Endothelial cell of umbilical vein (primary cell): ENCODE measurements around the gene ADRA2C. TPM values are rescaled to one million over a fixed set of nuclear protein-coding genes. Genes with fewer than 3 reads are reported as not detected.

Experiments used
- BruUV-seq: library from RNA; stranded (reverse); fragments of 400-500 nt; replicated peaks from 2 replicates; lab custom pipeline; 2021; lab: Mats Ljungman, UMichigan
- CTCF ChIA-PET: fragments of 300-600, 350-600 bp; sonication (Branson Sonifier 250); formaldehyde crosslinking; loops from one replicate; lab custom pipeline; 2021; ENCODE audit warnings: antibody characterized with exemption, inconsistent platforms; lab: Charles Lee
- POLR2A ChIA-PET: fragments of 300-600, 350-600 bp; sonication (Branson Sonifier 250); formaldehyde crosslinking; loops from one replicate; lab custom pipeline; 2021; ENCODE audit warnings: antibody characterized with exemption, inconsistent platforms; lab: Charles Lee
- DNase-seq: peaks from one replicate; pipeline ENCODE4 v3.0.0-alpha.2; 2011; ENCODE audit warnings: low read depth, low spot score
- FAIRE-seq: peaks from 2 replicates; lab custom pipeline; 2011; peaks lifted over from hg19 to GRCh38; lab: Jason Lieb, UNC
- H2AFZ ChIP-seq: 2 replicates; pipeline ENCODE4 v1.6.0; 2012; ENCODE audit warnings: low read depth, low read length, control low read depth, inconsistent platforms
- H3K27ac ChIP-seq: 2 replicates; pipeline ENCODE4 v1.5.1; 2011; ENCODE audit warnings: low read depth, mild to moderate bottlenecking, control low read depth, low read length, moderate library complexity; ENCODE audit not compliant: insufficient read depth
- H3K27me3 ChIP-seq, 2 experiments: 2 replicates each; pipeline versions ENCODE4 v1.6.0 to v1.6.1; 2011; ENCODE audit warnings: low read length in 2 of 2, mixed read lengths in 1 of 2; ENCODE audit not compliant: control insufficient read depth in 2 of 2, insufficient read depth in 2 of 2
- H3K36me3 ChIP-seq, 2 experiments: 2 replicates in 1 of 2; 3 replicates in 1 of 2; pipeline ENCODE4 v1.5.1; 2011; ENCODE audit warnings: low read length in 2 of 2, mild to moderate bottlenecking in 1 of 2, moderate library complexity in 1 of 2; ENCODE audit not compliant: control insufficient read depth in 2 of 2, insufficient read depth in 2 of 2; ENCODE audit errors: extremely low read depth in 1 of 2
- H3K4me1 ChIP-seq: 3 replicates; pipeline ENCODE4 v1.5.1; 2011; ENCODE audit warnings: mild to moderate bottlenecking, low read length; ENCODE audit not compliant: control insufficient read depth, insufficient read depth; ENCODE audit errors: extremely low read depth
- H3K4me2 ChIP-seq: 2 replicates; pipeline ENCODE4 v1.6.1; 2011; ENCODE audit warnings: low read length, control low read depth, mixed read lengths; ENCODE audit not compliant: insufficient read depth
- H3K4me3 ChIP-seq, 3 experiments: fragments of 200-600 bp in 1 of 3; sonication (generic), shearing (Covaris generic) in 1 of 3; replicated peaks in 1 of 3; 2 replicates each; pipeline ENCODE4 v1.5.1; 2011 to 2016; ENCODE audit warnings: control low read depth in 3 of 3, low read length in 3 of 3, mild to moderate bottlenecking in 2 of 3, inconsistent platforms in 1 of 3, low read depth in 1 of 3, moderate library complexity in 1 of 3; ENCODE audit not compliant: insufficient read depth in 1 of 3
- H3K79me2 ChIP-seq: 2 replicates; pipeline ENCODE4 v1.6.0; 2012; ENCODE audit warnings: low read length, inconsistent platforms; ENCODE audit not compliant: control insufficient read depth, insufficient read depth
- H3K9ac ChIP-seq: replicated peaks from 2 replicates; pipeline ENCODE3; 2011; ENCODE audit warnings: low read length, control low read depth; ENCODE audit not compliant: insufficient read depth; ENCODE audit errors: extremely low read depth
- H3K9me1 ChIP-seq: replicated peaks from 3 replicates; pipeline ENCODE4 v1.6.0; 2011; ENCODE audit warnings: mild to moderate bottlenecking, low read length; ENCODE audit not compliant: control insufficient read depth, insufficient read depth; ENCODE audit errors: extremely low read depth
- H3K9me3 ChIP-seq: replicated peaks from 2 replicates; pipeline ENCODE4 v1.5.1; 2012; ENCODE audit warnings: low read length, inconsistent platforms; ENCODE audit not compliant: control insufficient read depth, insufficient read depth
- H4K20me1 ChIP-seq: replicated peaks from 2 replicates; pipeline ENCODE3; 2011; ENCODE audit warnings: mild to moderate bottlenecking, low read length; ENCODE audit not compliant: control insufficient read depth, insufficient read depth; ENCODE audit errors: extremely low read depth
- EZH2 ChIP-seq: IDR thresholded peaks from 2 replicates; pipeline ENCODE4 v1.6.1; 2012; ENCODE audit warnings: borderline replicate concordance, low read depth, mild to moderate bottlenecking, moderate library complexity, low read length, inconsistent platforms; ENCODE audit not compliant: severe bottlenecking
- FOS ChIP-seq: IDR thresholded peaks from 2 replicates; pipeline ENCODE4 v1.6.1; 2011; ENCODE audit warnings: mild to moderate bottlenecking, low read length, moderate library complexity, borderline replicate concordance; ENCODE audit not compliant: insufficient read depth
- GATA2 ChIP-seq: IDR thresholded peaks from 2 replicates; pipeline ENCODE4 v1.7.0; 2011; ENCODE audit warnings: low read depth, mild to moderate bottlenecking, moderate library complexity, mixed read lengths, low read length; ENCODE audit not compliant: insufficient read length, insufficient read depth
- JUN ChIP-seq: IDR thresholded peaks from 2 replicates; pipeline ENCODE4 v1.6.1; 2011; ENCODE audit warnings: borderline replicate concordance, low read depth; ENCODE audit not compliant: insufficient read length, insufficient read depth
- POLR2A ChIP-seq: IDR thresholded peaks from 2 replicates; pipeline ENCODE4 v1.6.1; 2012; ENCODE audit warnings: low read depth, mild to moderate bottlenecking, control low read depth, low read length
- POLR2AphosphoS5 ChIP-seq: IDR thresholded peaks from 2 replicates; pipeline ENCODE4 v1.6.1; 2012; ENCODE audit warnings: low read depth, mild to moderate bottlenecking, control low read depth, low read length, moderate library complexity; ENCODE audit not compliant: insufficient read depth
- dilution Hi-C: fragments of 300-500 bp; cut with MboI; formaldehyde crosslinking; loops from one replicate; pipeline ENCODE4 v1.15.0; 2019; ENCODE audit warnings: low sequenced_read_pairs; ENCODE audit not compliant: extremely low pct_ligation_motif_present
- intact Hi-C: fragments of 100-400 bp; cut with micrococcal nuclease; formaldehyde crosslinking; loops from one replicate; pipeline ENCODE4 v1.10.0; 2022
- polyA plus RNA-seq, 4 experiments: library from polyadenylated mRNA; depleted of rRNA in 3 of 4; stranded (reverse) in 3 of 4; unstranded in 1 of 4; fragments of >200 nt; gene quantifications; 2 replicates each; pipeline versions ENCODE4 v1.2.1 to v1.2.3, GENCODE V29; 2011 to 2012; ENCODE audit warnings: missing spikeins in 1 of 4
- total RNA-seq: library from RNA; stranded (reverse); gene quantifications from 2 replicates; pipeline ENCODE4 v1.2.3, GENCODE V29; 2021
- TF ChIP-seq, protein P1 (sequence below), 2 donors: IDR thresholded peaks; 1 replicate in 1 of 2; 2 replicates in 1 of 2; pipeline ENCODE4 v1.5.1; 2011; ENCODE audit warnings: low read length in 2 of 2, mild to moderate bottlenecking in 2 of 2, moderate library complexity in 2 of 2, control low read depth in 1 of 2, inconsistent platforms in 1 of 2, low read depth in 1 of 2; ENCODE audit not compliant: insufficient read depth in 1 of 2; ENCODE audit errors: extremely low read depth in 1 of 2
- TF ChIP-seq, protein P2 (sequence below): IDR thresholded peaks from 2 replicates; pipeline ENCODE4 v1.6.1; 2011; ENCODE audit not compliant: insufficient read depth, insufficient read length

The ADRA2C gene
- total and polyA plus RNA-seq, 2 donors (not counting 3 experiments of a cell fraction or from before 2014, with no cell fraction given), result 0.03 to 0.40 TPM

DNA sequence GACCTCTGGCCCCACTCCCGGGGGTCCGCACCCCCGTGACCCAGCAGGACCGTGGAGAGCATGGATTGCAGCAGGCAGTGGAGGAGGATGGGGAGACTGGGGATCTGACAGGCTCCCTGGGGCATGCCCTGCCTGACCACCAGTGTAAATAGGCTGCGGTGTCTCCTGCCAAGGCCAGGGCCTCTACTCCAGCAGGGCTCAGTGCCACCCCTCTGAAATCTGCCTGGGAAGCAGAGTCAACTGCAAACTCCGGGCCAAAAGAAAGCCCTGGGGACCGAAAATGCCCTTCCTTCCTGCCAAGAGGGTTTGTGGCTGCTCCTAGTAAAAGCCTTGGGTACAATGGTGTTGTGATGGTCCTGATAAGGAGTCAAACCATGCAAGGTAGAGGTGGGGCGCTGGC is 6.4 kb downstream of the ADRA2C start:
- Histone ChIP-seq H3K9me3 (no peaks in the 10 kb centered on the region), H3K9ac (no peak overlapping the region), H3K4me1 (no peaks in the 10 kb centered on the region), H2AFZ (no peak overlapping the region), H3K36me3 (no peaks in the 10 kb centered on the region), H3K79me2 (no peaks in the 10 kb centered on the region), H3K27ac (no peak overlapping the region), H3K27me3 (peaks cover 10 to 11% of the 10 kb centered on the region in 2 experiments), H3K9me1 (no peaks in the 10 kb centered on the region), H3K4me3 (no peak overlapping the region), H3K4me2 (no peak overlapping the region), H4K20me1 (no peaks in the 10 kb centered on the region)
- TF ChIP-seq GATA2 (no peak), JUN (no peak), POLR2AphosphoS5 (no peak), EZH2 (no peak), POLR2A (no peak), FOS (no peak)
- TF ChIP-seq, protein P1, sequence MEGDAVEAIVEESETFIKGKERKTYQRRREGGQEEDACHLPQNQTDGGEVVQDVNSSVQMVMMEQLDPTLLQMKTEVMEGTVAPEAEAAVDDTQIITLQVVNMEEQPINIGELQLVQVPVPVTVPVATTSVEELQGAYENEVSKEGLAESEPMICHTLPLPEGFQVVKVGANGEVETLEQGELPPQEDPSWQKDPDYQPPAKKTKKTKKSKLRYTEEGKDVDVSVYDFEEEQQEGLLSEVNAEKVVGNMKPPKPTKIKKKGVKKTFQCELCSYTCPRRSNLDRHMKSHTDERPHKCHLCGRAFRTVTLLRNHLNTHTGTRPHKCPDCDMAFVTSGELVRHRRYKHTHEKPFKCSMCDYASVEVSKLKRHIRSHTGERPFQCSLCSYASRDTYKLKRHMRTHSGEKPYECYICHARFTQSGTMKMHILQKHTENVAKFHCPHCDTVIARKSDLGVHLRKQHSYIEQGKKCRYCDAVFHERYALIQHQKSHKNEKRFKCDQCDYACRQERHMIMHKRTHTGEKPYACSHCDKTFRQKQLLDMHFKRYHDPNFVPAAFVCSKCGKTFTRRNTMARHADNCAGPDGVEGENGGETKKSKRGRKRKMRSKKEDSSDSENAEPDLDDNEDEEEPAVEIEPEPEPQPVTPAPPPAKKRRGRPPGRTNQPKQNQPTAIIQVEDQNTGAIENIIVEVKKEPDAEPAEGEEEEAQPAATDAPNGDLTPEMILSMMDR (IDR thresholded peaks at IDR 0.05; ENCODE audit: extremely low read depth in 1 of 2, insufficient read depth in 1 of 2, low read depth in 1 of 2, low read length in 2 of 2), result no peak
- TF ChIP-seq, protein P2, sequence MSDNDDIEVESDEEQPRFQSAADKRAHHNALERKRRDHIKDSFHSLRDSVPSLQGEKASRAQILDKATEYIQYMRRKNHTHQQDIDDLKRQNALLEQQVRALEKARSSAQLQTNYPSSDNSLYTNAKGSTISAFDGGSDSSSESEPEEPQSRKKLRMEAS, result no peak
- CTCF ChIA-PET, result no interaction called here
- no peak for FAIRE-seq
- no peak for DNase-seq
- no TSS peak for BruUV-seq
- dilution Hi-C loops, result no loop called here
- POLR2A ChIA-PET, result no interaction called here
- intact Hi-C loops, result no loop called here
